ENCODE data around the gene MED28. TPM values are rescaled to one million over a fixed set of nuclear protein-coding genes. Genes with fewer than 3 reads are reported as not detected.
A peak's percentile ranks its signal among the peaks of the same experiment; 100 is the strongest.
"Not testable (repeated sequence)": the region's sequence is repeated elsewhere in the genome, so short reads cannot be mapped to it uniquely, and the experiment has no call there.

The MED28 gene
- total RNA-seq, 2 donors from 2014 or later, result 54.7 to 71.3 TPM

DNA sequence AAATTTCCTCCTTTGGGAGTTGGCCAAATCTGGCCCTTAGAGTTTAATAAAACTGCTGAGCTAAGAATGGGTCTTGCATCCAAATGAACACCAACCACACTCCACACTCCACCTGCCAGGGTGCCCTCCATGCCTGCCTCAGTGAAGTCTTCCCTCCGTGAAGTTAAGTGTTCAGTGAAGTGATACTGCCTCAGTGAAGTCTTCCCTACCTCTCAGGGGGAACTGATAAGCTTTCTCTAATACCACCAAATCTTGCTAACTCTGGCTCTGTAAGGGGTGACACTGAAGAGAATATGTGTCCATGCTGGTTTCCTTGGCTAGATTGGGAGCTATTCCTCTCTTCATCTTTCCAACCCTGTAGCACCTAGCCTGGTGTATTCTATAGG lies 27.9 kb downstream of the MED28 start:
- H3K27ac Mint-ChIP-seq, result peak overlapping the region in 1 of 2 donors; percentile 84
- peaks cover 0 to 4% of the 10 kb centered on the region in 2 donors for H3K36me3 Mint-ChIP-seq
- no peak for DNase-seq (ENCODE audit: low spot score in 2 of 2)
- ATAC-seq, result no peak
- peaks cover 0 to 5% of the 10 kb centered on the region in 2 donors for H3K9me3 Mint-ChIP-seq

DNA sequence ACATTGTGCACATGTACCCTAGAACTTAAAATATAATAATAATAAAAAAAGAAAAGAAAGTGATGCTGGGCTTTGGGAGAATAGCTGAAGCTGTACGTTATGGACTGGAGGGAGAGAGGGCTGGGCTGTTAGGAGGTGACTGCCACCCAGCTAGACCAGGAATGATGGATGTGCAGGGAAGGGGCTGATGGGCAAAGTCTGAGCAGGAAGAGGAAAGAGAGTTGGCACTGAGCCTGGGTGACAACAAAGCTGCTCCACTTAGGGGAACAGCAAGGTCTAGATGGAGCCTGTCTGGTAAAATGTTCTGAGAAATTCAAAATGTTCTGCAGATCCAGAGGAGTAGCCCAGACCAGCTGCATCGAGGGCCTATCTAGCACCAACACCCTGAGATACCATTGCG lies 32.3 kb downstream of the MED28 start:
- no peak for DNase-seq (ENCODE audit: low spot score in 2 of 2)
- ATAC-seq, result no peak
- no peak overlapping the region for H3K27ac Mint-ChIP-seq
- peaks cover 0 to 4% of the 10 kb centered on the region in 2 donors for H3K36me3 Mint-ChIP-seq
- H3K9me3 Mint-ChIP-seq, result peaks cover 0 to 5% of the 10 kb centered on the region in 2 donors

DNA sequence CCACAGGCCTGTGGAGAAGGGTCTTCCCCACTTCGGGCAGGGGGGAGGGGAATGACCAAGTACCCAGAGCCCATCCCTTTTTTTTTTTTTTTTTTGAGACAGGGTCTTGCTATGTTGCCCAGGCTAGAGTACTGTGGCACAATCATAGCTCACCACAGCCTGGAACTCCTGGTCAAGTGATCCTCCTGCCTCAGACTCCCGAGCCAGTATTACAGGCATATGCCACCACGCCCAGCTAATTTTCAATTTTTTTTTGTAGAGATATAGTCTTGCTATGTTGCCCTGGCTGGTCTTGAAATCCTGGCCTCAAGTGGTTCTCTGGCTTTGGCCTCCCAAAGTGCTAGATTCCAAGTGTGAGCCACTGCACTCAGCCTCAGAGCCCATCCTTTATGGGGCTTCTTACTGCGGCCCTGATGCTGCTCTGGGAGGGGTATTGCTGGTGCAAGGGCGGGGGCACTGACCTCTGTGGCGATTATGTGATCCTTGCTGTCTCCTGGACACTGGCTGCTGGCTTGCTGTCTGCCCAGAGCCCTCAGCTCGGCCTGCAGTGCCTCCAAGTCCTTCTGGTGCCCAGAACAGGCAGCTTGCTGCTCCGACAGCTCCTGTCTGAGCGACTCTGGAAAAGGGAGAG lies 32.9 kb downstream of the MED28 start:
- peaks cover 0 to 5% of the 10 kb centered on the region in 2 donors for H3K9me3 Mint-ChIP-seq
- DNase-seq (ENCODE audit: low spot score in 2 of 2) (no peak), ATAC-seq (no peak)
- H3K27ac Mint-ChIP-seq, result no peak overlapping the region
- peaks cover 0 to 4% of the 10 kb centered on the region in 2 donors for H3K36me3 Mint-ChIP-seq

- Mint-ChIP-seq H3K9me3 (peaks cover 0 to 5% of the 10 kb centered on the region in 2 donors), H3K27ac (no peak overlapping the region), H3K36me3 (no peaks in the 10 kb centered on the region)
- DNase-seq (ENCODE audit: low spot score in 2 of 2), result no peak
- ATAC-seq, result no peak
Observed at GRCh38 chr4:17647927-17648326, 33.5 kb downstream of the MED28 start.

DNA sequence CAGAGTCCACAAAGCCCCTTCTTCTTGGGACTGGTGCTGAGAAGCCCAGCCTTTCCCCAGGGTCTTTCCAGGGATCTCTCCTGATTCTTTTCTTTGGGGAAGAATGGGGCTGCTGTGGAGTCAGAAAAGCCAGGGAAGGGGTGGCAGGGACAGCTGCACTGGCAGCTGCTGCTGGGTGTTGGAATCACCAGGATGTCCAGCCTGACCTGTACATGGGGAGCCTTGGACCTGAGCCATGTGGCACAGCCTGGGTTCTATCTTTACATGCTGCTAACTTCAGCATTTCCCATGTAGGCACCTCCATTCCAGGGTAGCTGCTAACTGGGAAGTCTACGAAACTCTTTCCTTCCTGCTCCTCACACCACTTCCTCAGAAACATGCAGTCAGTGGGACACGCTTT lies 36.0 kb downstream of the MED28 start:
- DNase-seq (ENCODE audit: low spot score in 2 of 2), result no peak
- Mint-ChIP-seq H3K9me3 (no peaks in the 10 kb centered on the region), H3K36me3 (no peaks in the 10 kb centered on the region), H3K27ac (no peak overlapping the region)
- no peak for ATAC-seq

GRCh38 chr4:17654701-17655100 lies 40.3 kb downstream of the MED28 start:
- Mint-ChIP-seq H3K9me3 (no peaks in the 10 kb centered on the region), H3K27ac (no peak overlapping the region), H3K36me3 (no peaks in the 10 kb centered on the region)
- DNase-seq (ENCODE audit: low spot score in 2 of 2) (no peak), ATAC-seq (no peak)

- H3K27ac Mint-ChIP-seq, result no peak overlapping the region
Observed at GRCh38 chr4:17657090-17657489, 42.6 kb downstream of the MED28 start.

DNA sequence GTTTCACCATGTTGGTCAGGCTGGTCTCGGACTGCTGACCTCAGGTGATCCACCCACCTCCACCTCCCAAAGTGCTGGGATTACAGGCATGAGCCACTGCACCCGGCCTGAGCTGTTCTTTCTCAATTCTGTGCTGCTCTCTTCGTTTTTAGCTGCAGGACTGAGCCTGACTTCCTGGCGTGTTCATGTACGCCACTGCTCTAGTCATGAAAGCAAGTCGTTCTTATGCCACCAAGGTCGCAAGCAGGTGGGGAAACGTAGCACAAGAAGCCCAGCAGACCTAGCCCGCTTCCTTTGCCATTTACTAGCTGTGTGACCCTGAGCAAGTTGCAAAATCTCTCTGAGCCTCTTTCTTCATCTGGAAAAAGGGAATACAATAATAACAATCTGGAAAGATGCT lies 43.4 kb downstream of the MED28 start:
- H3K27ac Mint-ChIP-seq, result no peak overlapping the region
- H3K9me3 Mint-ChIP-seq, result no peaks in the 10 kb centered on the region
- ATAC-seq (no peak), DNase-seq (ENCODE audit: low spot score in 2 of 2) (no peak)
- H3K36me3 Mint-ChIP-seq, result no peaks in the 10 kb centered on the region

More at GRCh38 chr4:17657090-17657489, 42.6 kb downstream of the MED28 start:
- H3K9me3 Mint-ChIP-seq, result no peaks in the 10 kb centered on the region
- no peaks in the 10 kb centered on the region for H3K36me3 Mint-ChIP-seq
- ATAC-seq, result no peak
- no peak for DNase-seq (ENCODE audit: low spot score in 2 of 2)

DNA sequence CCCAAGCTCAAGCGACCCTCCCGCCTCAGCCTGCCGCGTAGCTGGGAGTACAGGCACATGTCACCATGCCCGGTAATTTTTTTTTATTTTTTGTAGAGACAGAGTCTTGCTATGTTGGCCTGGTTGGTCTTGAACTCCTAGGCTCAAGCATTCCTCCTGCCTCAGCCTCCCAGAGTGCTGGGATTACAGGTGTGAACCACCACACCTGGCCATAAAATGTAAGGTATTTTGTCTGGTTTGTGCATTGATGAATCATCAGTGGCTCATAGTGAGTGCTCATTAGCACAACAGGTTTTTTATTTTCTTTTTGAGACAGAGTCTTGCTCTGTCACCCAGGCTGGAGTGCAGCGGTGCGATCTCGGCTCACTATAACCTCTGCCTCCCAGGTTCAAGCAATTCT lies 44.8 kb downstream of the MED28 start:
- not testable (repeated sequence) for H3K36me3 Mint-ChIP-seq; H3K9me3 Mint-ChIP-seq; H3K27ac Mint-ChIP-seq; DNase-seq (ENCODE audit: low spot score in 2 of 2); ATAC-seq

DNA sequence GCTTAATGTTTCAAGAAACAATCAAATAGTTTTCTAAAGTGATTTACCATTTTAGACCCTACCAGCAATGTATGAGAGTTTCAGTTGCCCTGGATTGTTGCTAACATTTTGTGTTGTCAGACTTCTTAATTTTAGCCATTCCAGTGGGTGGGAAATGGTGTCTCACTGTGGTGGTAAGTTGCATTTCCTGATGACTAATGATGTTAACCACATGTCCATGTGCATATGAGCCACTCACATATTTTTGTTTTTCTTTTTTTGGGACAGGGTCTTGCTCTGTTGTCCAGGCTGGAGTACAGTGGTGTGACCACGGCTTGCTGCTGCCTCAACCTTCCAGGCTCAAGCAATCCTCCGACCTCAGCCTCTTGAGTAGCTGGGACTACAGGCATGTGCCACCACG lies 48.3 kb downstream of the MED28 start:
- peak in 1 of 2 donors; percentile 29 for ATAC-seq
- no peak overlapping the region for H3K27ac Mint-ChIP-seq
- peaks cover 0 to 5% of the 10 kb centered on the region in 2 donors for H3K36me3 Mint-ChIP-seq
- no peak for DNase-seq (ENCODE audit: low spot score in 2 of 2)
- peaks cover 0 to 3% of the 10 kb centered on the region in 2 donors for H3K9me3 Mint-ChIP-seq

- ATAC-seq (peak in 1 of 2 donors; percentile 69), DNase-seq (ENCODE audit: low spot score in 2 of 2) (no peak)
- H3K9me3 Mint-ChIP-seq, result peaks cover 0 to 3% of the 10 kb centered on the region in 2 donors
- peaks cover 0 to 5% of the 10 kb centered on the region in 2 donors for H3K36me3 Mint-ChIP-seq
- no peak overlapping the region for H3K27ac Mint-ChIP-seq
Observed at GRCh38 chr4:17664755-17665154, 50.3 kb downstream of the MED28 start.

GRCh38 chr4:17665346-17665745 lies 50.9 kb downstream of the MED28 start:
- H3K36me3 Mint-ChIP-seq, result peaks cover 0 to 5% of the 10 kb centered on the region in 2 donors
- DNase-seq (ENCODE audit: low spot score in 2 of 2), result no peak

GRCh38 chr4:17665852-17666251 lies 51.4 kb downstream of the MED28 start:
- ATAC-seq, result no peak
- Mint-ChIP-seq H3K36me3 (peaks cover 3 to 5% of the 10 kb centered on the region in 2 donors), H3K27ac (no peak overlapping the region), H3K9me3 (peaks cover under 1 to 4% of the 10 kb centered on the region in 2 donors)
- DNase-seq (ENCODE audit: low spot score in 2 of 2), result no peak

More at GRCh38 chr4:17665346-17665745, 50.9 kb downstream of the MED28 start:
- peaks cover 0 to 3% of the 10 kb centered on the region in 2 donors for H3K9me3 Mint-ChIP-seq
- ATAC-seq, result no peak
- H3K27ac Mint-ChIP-seq, result no peak overlapping the region

- DNase-seq (ENCODE audit: low spot score in 2 of 2), result no peak
- no peak overlapping the region for H3K27ac Mint-ChIP-seq
- H3K9me3 Mint-ChIP-seq, result peaks cover 13 to 15% of the 10 kb centered on the region in 2 donors
- no peak for ATAC-seq
- H3K36me3 Mint-ChIP-seq, result peaks cover 5 to 13% of the 10 kb centered on the region in 2 donors
Observed at GRCh38 chr4:17667253-17667652, 52.8 kb downstream of the MED28 start.

GRCh38 chr4:17667653-17668201 lies 53.3 kb downstream of the MED28 start:
- DNase-seq (ENCODE audit: low spot score in 2 of 2), result no peak
- H3K27ac Mint-ChIP-seq, result no peak overlapping the region
- peaks cover 5 to 13% of the 10 kb centered on the region in 2 donors for H3K36me3 Mint-ChIP-seq
- H3K9me3 Mint-ChIP-seq, result peaks cover 14 to 15% of the 10 kb centered on the region in 2 donors
- ATAC-seq, result no peak

DNA sequence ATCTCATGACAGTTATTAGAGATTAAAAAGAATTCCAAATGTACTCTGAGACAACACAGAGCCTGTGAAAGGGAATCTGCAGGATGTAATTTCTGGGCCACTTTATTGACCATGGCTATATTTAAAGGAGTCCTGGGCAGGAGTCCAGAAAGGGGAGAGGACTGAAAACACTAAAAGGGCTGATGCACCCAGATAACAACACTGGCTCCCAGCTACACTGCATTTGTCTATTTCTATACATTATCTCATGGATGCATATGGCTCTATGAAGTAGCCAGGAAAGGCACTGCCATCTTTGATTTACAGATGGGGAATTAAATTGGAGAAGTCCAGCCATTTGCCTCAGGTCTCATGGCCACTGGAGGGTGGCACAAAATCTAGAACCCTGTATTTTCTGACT lies 56.0 kb downstream of the MED28 start:
- H3K27ac Mint-ChIP-seq, result no peak overlapping the region
- peaks cover 5 to 13% of the 10 kb centered on the region in 2 donors for H3K36me3 Mint-ChIP-seq
- DNase-seq (ENCODE audit: low spot score in 2 of 2) (no peak), ATAC-seq (no peak)
- H3K9me3 Mint-ChIP-seq, result peaks cover 15 to 16% of the 10 kb centered on the region in 2 donors

DNA sequence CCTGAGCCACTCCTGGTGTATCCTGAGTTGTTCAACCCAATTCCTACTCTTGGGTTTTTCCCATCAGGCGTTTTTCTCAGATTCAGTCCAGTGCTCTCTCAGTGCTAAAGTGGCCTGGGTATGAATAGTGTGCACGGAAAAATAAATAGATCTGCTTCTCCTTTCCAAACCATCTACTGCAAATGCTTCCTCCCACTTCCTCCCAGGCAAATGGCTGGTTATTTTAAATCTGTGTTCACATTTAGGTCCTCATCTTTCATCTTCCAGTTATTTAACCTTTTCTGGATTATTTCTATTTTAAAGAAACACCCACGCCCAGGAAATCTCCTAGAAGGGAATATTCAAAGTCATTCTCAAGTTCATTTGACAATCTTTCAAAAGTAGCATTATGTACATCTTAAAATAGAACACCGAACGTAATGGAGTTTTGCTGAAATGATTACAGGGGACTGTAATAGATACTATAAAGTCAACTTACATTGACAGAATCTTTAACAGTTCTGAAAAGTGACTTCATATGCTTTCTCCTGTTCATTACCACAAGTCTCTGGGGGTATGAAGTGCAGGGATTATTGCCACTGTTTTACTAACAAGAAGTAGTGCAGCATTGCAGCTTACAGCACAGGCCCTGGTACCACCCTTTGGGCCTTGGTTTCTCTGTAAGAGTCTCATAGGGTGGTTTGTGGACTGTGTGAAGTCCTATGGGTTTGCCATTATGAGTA lies 66.3 kb downstream of the MED28 start:
- no peak for DNase-seq (ENCODE audit: low spot score in 2 of 2)
- no peaks in the 10 kb centered on the region for H3K36me3 Mint-ChIP-seq
- peak in 1 of 2 donors; percentile 4 for ATAC-seq

More for the DNA sequence above, 66.3 kb downstream of the MED28 start:
- Mint-ChIP-seq H3K9me3 (peaks cover 0 to 3% of the 10 kb centered on the region in 2 donors), H3K27ac (no peak overlapping the region)
